Renal pelvis (tissue), 12 donors: ENCODE results near the gene HECTD3. TPM values are rescaled to one million over a fixed set of nuclear protein-coding genes. Genes with fewer than 3 reads are reported as not detected.

Experiments used
- DNase-seq: peaks from one replicate; pipeline ENCODE4 v3.0.0-alpha.2; 2013
- long read RNA-seq, 16 experiments: transcript quantifications; one replicate each; lab custom pipeline, GENCODE V29; 2026
- polyA plus RNA-seq, 3 donors: library from polyadenylated mRNA; unstranded; fragments of 120-200 nt; gene quantifications; one replicate each; pipeline ENCODE4 v1.2.1, GENCODE V29; 2013; ENCODE audit not compliant: insufficient read length in 3 of 3

Gene HECTD3
- polyA plus RNA-seq = 10 to 100 TPM; 33.4 to 38.1 (median 34.9) TPM
- long read RNA-seq, donor 1, partial matches to known transcripts = 5 of 8 reads
- long read RNA-seq, donor 1, other reads (novel, unspliced or antisense) = 0 of 8 reads
- long read RNA-seq, donor 2, transcript HECTD3-202 (21 exons, 3,610 nt) = major isoform, 5 of 15 reads
- long read RNA-seq, donor 2, partial matches to known transcripts = 7 of 15 reads
- long read RNA-seq, donor 2, other reads (novel, unspliced or antisense) = 0 of 15 reads
- long read RNA-seq, donor 3, partial matches to known transcripts = 6 of 8 reads
- long read RNA-seq, donor 3, other reads (novel, unspliced or antisense) = 0 of 8 reads
- long read RNA-seq, donor 4, partial matches to known transcripts = 11 of 19 reads
- long read RNA-seq, donor 4, other reads (novel, unspliced or antisense) = 0 of 19 reads
- long read RNA-seq, donor 5 = 0 reads
- long read RNA-seq, donor 6, partial matches to known transcripts = 125 of 181 reads
- long read RNA-seq, donor 6, other reads (novel, unspliced or antisense) = 54 of 181 reads
- long read RNA-seq, donor 7, partial matches to known transcripts = 0 of 2 reads
- long read RNA-seq, donor 7, other reads (novel, unspliced or antisense) = 0 of 2 reads
- long read RNA-seq, donor 8 = 0 reads
- long read RNA-seq, donor 9, partial matches to known transcripts = 6 of 11 reads
- long read RNA-seq, donor 9, other reads (novel, unspliced or antisense) = 0 of 11 reads
- long read RNA-seq, donor 10, partial matches to known transcripts = 12 of 16 reads
- long read RNA-seq, donor 10, other reads (novel, unspliced or antisense) = 0 of 16 reads
- long read RNA-seq, donor 11, partial matches to known transcripts = 0 of 2 reads
- long read RNA-seq, donor 11, other reads (novel, unspliced or antisense) = 0 of 2 reads
- long read RNA-seq, donor 12, transcript HECTD3-202 (21 exons, 3,610 nt) = major isoform, 5 of 18 reads
- long read RNA-seq, donor 12, partial matches to known transcripts = 12 of 18 reads
- long read RNA-seq, donor 12, other reads (novel, unspliced or antisense) = 0 of 18 reads
- long read RNA-seq, donor 13, partial matches to known transcripts = 7 of 11 reads
- long read RNA-seq, donor 13, other reads (novel, unspliced or antisense) = 0 of 11 reads
- long read RNA-seq, donor 14 = 0 reads
- long read RNA-seq, donor 15, transcript HECTD3-205 (6 exons, 2,385 nt) = major isoform, 6 of 36 reads
- long read RNA-seq, donor 15, partial matches to known transcripts = 29 of 36 reads
- long read RNA-seq, donor 15, other reads (novel, unspliced or antisense) = 0 of 36 reads
- long read RNA-seq, donor 16, partial matches to known transcripts = 6 of 10 reads
- long read RNA-seq, donor 16, other reads (novel, unspliced or antisense) = 0 of 10 reads

DNA sequence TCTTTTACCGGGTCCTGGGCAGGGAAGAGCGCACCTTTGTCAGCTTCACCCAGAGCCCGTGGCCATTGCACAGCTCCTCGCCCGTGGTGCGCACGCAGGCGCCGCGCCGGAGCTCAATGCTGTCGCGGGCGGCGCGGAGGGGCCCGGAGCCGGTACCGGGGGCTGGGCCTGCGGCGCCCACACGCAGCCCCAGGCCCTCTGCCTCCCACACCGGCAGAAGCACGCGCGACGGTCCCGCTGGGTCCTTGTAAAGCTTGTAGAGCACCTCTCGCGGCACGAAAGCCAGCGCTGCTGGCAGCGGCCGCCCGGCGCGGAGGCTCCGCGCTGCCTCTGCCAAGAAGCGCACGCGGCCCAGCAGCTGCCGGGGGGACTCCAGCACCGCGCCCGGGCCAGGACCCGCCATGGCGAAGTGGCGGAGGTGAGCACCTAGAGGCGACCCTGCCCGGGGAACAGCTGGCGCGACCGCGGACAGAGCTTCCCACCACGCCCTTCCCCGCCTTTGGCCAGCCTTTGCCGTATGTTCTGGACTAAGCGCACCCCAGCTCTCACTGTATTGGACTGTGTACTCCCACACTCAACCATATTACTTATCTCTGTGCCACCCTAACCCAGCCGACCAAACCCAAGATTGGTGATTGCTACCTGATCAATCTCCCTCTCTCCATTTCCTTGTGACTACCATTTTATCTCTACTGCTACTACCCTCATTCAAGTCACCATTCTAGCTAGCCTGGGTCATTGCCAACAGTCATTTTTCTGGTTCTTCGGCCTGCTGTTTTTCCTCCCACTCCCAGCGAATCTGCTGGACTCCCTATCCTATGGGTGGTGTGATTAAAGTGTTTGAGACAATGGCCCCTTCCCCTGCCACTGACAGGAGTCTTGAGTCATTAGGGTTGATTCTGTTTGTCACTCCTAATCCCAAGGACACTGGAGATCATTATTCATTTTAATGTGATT is at the start of gene HECTD3:
Gene HECTD3, minus strand, starts transcription at position 470 of the 957 bp plus-strand sequence. Its CDS starts 67 bp downstream, at position 403.
- peak; percentile 71 for DNase-seq

DNA sequence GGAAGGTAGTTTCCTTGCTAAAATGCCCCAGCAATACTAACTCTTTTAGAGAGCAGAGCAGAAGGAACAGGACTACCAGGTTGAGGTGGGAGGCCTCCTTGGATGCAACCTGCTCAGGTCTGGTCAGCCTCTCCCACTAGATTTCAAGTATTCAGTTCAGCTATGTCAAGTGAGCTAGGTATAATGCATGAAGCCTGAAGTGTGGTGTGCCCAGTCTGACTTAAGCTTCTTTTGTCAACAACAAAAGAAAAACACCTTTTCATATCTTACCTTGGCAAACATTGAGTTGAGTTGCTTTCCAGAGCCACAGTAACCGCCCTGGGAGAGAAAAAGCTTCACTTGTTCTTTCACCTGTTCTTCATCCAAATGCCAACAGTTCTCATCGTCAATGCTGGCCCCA is 48.7 kb upstream of the HECTD3 start:
- no peak for DNase-seq

DNA sequence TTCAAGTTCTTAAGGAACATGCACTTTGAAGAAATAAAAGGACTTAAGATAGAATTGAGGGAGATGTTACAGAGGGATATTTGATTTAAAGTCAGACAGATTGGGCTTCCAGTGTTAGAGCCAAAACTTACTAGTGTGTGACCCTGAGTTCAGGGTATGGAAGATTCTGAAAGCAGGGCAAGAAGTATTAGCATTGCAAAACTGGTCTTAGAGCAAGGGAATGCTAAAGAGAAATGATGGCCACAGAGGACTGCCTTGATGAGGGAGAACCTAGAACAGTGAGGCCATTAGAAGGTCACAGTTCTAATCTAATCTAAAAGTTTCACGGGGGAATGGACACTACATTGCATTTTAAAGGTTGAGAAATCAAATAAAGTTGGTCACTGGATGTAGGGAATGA is 46.4 kb upstream of the HECTD3 start:
- no peak for DNase-seq

DNA sequence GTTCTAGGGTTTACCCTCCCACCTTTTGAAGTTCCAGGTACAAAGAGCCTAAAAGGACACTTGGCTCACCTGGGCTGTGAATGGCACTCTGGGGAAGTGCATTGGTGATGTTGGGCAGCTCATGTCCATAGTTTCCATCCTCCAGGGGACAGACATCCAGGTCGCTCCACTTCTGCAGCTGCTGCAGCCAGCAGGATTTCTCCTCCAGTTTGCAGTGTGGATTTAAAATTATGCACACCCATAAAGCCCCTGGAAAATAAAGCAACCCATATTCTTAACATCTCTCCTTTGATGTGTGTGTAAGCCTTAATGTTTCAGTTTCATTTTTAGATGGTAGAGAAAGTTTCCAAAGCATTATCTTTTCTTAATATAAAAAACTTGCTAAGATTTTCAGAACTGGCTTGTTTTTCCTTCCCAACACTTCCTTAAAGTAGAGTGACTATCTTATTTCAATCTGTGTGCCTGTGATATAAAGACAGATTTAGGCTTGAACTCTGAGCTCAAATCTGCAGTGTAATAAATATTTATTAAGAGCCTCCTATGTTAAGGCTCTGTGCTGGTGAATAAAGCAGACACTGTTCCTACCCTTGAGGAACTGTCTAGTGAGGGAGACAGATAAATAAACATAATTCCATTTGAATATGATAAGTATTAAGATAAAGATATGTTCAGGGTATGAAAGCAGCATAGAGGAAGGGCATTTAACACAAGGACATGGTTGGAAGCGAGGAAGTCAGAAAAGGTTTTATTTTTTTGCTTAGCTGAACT is 40.1 kb upstream of the HECTD3 start:
- no peak for DNase-seq

DNA sequence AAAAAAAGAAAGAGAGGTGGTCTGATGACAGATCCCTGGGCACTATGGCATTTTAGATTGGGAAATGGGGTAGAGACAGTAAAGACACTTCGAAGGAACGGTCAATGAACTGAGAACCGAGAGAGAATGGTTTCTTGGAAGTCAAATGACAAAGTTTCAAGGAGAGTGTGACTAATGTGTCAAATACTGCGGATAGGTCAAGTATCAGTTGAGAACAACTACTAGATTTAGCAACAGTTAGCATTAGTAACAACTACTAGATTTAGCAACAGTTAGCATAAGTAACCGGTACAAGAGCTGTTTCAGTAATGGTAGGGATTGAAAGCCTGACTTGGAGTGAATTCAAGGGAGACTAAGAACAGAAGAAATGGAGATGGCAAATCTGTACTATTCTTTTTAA is 35.9 kb upstream of the HECTD3 start:
- DNase-seq = no peak

DNA sequence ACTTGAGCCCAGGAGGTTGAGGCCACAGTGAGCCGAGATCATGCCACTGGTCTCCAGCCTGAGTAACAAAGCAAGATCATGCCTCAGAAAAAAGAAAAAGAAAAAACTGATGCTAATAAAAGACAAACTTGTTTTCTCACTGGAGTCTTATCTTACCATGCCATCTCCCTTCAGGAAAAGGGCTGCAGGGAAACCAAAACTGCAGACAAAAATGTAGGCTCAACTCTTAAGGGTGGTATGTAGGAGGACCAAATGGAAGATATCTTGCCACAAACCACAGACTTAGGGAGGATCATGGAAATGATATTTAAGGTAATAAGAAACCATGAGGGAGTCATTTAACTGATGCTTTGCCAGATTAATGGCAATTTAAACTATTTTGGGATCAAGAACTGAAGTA is 33.8 kb upstream of the HECTD3 start:
- DNase-seq = no peak

DNA sequence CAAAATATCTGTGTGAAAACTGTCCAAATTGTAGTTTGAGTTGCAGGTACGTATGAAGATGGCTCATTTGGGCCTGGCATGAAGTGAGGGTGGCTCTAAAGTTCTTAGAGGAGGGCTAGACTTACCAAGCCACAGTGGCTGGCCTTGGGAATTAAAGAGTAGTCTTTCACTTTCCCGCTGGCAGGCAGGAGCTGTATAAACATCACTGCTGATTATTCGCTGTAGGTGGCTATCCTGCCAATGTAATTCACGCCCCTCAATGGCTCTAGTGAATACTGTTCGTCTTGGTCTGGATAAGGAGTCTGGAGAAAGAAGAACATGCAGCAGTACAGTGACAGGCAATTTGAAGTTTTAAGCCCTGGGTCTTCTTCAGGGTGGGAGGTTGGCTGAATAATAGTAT is 32.0 kb upstream of the HECTD3 start:
- no peak for DNase-seq

DNA sequence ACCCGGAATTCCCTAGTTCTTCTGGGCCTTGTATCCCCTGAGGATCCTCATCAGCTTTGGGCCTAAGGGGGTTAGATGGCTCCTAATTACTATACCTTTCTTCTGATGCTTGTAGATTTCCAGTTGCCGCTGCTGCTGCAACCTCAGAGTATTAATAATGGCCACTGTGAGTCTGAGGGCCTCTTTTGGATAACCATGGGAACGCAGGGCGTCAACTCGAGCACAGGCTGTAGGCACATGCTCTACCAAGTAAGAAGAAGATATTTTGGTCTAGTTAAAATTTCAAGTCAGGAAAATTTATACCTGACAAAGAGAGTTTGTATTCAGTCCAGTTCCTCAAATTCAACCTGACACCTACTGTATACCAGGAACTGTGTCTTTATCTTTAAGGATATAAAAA is 29.2 kb upstream of the HECTD3 start:
- no peak for DNase-seq

DNA sequence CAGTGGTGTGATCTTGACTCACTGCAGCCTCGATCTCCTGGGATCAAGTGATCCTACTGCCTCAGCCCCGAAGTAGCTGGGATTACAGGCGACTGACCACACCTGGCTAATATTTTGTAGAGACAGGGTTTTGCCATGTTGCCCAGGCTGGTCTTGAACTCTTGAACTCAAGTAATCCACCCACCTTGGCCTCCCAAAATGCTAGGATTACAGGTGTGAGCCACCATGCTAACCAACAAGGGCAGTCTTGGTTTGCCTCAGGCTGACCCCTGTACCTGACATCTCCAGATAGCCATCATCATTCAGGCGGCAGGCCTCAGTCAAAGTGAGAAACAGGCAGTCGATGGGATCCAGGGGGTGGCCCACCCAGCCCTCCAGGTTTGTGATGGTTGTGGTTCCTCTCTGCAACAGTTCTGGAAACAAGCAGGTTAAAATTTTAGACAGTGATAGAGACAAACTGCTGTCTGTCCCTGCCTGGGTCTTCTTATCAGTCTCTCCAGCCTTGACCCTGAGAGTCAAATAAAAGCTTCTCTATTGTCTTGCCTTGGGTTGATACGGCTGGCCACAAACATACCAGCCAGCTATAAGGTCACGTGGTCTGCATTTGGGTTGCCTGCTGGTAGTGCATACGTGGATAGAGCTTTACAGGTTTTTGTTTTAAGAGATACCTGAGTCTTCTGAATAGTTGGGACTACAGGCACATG is 27.7 kb upstream of the HECTD3 start:
- no peak for DNase-seq

DNA sequence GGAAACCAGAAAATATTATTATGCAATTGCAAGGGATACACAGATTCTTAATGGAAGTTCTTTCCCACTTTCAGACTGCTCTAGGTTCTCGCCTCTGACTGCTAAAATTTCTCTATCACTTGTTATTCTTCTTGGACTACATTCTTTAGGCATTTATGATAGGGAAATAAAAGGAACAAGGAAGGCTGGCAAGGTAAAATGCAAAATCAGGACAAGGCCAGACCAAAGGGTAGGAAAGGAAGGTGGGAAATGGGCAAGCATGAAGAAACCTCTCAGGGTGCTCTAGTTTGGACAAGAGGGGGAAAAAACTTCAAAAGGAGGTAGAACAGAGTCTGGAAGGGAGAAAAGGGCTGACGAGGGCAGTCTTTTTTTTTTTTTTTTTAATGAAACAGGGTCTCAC is 27.1 kb upstream of the HECTD3 start:
- DNase-seq = no peak

DNA sequence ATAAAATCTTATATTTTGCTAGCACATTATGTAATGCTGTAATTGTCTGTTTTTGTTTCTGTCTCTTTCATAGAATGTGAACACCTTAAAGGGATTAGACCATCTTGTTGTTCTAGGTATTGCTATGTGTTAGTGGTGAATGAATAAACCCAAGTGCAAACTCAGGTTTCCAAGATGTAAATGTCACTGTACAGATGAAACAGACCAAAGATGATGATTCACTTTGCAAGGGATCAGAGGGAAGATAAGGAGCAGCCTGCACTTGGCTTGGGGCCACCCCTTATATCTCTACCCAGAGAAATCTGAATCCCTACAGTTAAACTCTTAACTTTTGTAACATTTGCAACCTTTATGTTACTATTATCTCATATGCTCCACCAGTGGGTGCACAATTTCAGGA is 26.3 kb upstream of the HECTD3 start:
- DNase-seq = no peak

DNA sequence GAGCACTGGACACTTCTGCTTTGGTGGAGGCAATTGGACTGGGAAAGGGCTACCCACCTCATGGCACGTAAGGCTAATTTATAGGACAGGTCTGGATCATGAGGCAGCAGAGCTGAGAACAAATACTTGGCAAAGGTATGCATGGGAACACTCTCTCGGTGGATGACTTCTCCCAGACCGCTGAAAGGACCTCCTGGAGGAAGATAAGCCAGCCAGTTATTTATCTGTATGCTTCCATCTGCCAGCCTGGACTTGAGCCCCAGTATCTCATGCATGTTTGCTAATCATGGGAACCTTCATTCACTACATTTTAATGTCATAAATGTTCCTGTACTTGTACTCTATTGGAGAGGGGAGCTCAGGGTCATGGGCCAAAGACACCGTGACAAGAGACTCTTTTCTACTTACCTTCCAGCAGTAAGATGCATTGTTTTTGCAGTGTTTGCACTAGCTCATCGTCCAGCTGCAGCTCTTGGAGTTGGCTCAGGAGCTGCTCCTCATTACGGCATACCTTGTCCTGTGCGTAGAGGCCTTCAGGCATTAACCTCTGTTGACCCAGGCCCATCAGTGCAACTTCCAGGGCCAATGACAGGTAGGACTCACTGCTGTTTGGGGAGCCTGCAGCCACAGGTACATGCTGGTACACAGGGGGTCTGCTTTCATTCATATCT is 24.6 kb upstream of the HECTD3 start:
- no peak for DNase-seq

DNA sequence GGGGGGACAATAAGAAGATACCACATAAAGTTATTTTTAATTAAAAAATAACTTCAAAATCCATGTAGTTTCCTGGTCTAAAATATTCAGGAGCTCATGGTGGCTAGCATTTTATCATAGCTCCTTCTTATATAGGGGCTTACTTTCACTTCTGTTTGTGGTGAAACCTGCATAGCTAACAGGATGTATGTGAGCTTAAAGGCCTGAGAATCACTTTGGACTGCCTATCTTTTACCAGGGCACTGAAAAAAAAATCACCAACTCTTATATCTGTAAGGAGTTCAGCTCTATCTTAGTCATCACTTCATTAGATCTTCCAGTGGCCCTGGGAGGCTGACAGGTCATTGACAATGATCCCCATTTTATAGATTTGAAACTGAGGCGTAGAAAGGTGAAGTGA is 22.2 kb upstream of the HECTD3 start:
- no peak for DNase-seq

DNA sequence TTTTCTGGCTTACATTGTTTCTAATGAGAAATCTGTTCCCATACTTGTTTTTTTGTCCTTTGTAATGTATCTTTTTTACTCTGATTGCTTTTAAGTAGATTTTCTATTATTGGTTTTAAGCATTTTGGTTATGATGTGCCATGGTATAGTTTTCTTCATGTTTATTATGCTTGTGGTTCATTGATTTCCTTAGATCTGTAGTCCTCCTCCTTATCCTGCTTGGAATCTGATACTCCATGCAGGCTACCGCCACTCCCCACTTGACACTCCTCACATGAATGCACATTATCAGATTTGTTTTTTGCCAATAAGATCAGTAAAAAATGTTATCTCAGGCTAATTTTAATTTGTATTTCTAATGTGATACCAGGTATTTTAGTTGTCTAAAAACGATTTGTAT is 21.7 kb upstream of the HECTD3 start:
- DNase-seq = no peak

DNA sequence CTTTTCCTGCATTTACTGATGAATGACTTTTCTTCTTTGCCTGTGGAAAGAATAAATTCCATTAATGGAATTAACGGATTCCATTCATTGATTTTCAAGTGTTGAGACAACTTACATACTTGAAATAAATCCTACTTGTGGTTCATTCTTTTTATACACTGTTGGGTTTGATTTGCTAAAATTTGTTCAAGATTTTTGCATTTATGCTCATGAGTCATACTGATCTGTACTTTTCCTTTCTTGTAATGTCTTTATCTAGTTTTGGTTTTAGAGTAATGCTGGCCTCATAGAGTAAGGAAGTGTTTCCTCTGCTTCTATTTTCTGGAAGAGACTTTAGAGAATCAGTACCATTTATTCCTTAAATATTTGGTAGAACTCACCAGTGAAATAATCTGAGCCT is 15.3 kb upstream of the HECTD3 start:
- DNase-seq = no peak

DNA sequence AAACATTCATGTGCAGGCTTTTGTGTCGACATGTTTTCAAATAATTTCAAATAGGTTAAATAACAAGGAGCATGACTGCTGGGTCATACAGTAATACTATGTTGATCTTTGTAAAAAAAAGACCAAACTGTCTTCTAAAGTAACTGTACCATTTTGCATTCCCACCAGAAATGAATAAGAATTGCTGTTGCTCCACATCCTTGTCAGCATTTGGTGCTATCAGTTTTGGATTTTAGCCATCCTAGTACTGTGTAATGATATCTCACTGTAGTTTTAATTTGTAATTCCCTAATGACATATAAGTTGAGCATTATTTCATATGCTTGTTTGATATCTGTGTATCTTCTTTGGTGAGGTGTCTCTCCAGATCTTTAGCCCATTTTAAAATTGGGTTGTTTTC is 12.5 kb upstream of the HECTD3 start:
- DNase-seq = no peak

DNA sequence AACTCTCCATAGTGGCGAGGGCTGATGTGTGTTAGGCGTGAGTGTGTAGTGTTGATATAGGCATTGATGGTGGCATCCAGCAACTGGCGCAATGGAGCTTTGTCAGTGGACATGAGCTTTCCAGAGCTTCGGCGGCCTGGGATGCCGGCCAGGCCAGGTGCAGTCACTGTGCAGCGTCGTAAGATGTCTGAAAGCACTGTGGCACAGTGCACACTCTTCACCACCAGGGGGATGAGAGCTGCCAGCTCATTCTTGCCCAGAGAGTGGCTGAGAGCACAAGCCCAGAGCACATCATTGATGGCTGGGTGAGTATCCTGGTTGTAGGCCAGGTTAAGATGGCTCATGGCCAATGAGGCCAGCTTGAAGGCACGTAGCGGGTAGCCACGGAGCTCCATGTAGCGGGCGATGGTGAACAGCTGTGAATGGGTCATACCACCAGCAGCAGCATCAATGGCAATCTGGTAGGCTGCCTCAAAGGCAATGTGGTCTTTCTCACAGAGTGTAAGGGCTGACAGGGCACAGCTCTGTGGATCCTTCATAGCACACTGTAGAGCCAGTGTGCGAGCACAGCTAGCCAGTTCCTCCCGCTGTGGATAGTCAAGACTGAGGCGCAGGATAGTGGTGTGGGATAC is 7.6 kb upstream of the HECTD3 start:
- DNase-seq = peak; percentile 39

DNA sequence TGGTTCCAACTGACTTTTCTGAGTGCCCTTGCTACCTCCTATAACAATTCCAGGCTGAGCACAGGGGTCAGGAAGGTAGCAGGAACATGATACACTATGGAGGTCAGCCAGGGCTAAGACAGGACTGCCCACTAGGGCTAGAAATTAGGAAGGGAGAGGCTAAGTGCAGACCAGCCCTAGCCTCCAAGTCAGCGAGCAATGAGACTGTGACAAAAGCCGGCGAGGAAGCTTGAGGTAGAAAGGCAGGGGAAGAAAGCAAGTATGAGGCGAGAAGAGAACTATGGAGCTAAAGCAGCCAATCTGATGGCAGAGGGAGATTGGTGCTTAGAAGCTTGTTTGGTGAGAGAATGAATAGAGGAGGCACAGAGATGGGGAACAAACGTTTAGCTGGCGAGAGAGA is 5.6 kb upstream of the HECTD3 start:
- DNase-seq = no peak
